Heart left ventricle (tissue), 13 donors: ENCODE measurements around the gene ATP2B2.

ENCODE experiments used
- CTCF ChIP-seq, 12 donors: fragments of 200-600 bp; sonication (generic) in 4 of 12; IDR thresholded peaks; one replicate each; pipeline versions ENCODE4 v1.5.0 to v1.8.0; 2018 to 2022; ENCODE audit warnings: antibody characterized with exemption in 12 of 12, mild to moderate bottlenecking in 5 of 12
- POLR2A ChIP-seq, 2 donors: fragments of 450-650 bp; IDR thresholded peaks; one replicate each; pipeline ENCODE4 v1.6.1; 2017; ENCODE audit warnings: antibody characterized with exemption in 2 of 2, mild to moderate bottlenecking in 2 of 2, moderate library complexity in 2 of 2
- donor health status: ischemic (EF 13 %, LVEDD 7.1; RV severe dilation, severe dysfunction).
- donor health status: DM: no; HTN: yes; CAD: no.
- donor health status: DM: no; HTN: no; CAD: no.
- donor health status: ischemic (EF 25% LVEDD 6.9; RV normal size, moderate dysfunction).
- donor health status: ischemic (EF 25% LVEDD 5.7; RV mildly dilated, moderate dysfunction).
- donor health status: ischemic (EF 35%, LVEDD 5.7; RV mildly dilated, moderate dysfunction).
- donor health status: nonischemic (EF 11% LVEDD 7.7; RV severe dilation, severe dysfunction).
- donor health status: DM: yes; HTN: yes; CAD: no.
- donor health status: PGD.
- donor health status: ischemic (EF 29% LVEDD 5.4; RV normal size, mild dysfunction).
- donor health status: nonischemic (EF 23%, LVEDD 6.1; RV moderate dilation, normal function).

- no peak for TF ChIP-seq CTCF (IDR thresholded peaks at IDR 0.05)
- no peak for TF ChIP-seq POLR2A (IDR thresholded peaks at IDR 0.05)
Observed at GRCh38 chr3:10456981-10457380, 48.4 kb downstream of the ATP2B2 start.
